Natural killer cell (primary cell): Measurements from ENCODE around the gene FABP1. TPM values are rescaled to one million over a fixed set of nuclear protein-coding genes. Genes with fewer than 3 reads are reported as not detected.

Experiments used
- ATAC-seq, 3 donors: fragments of 150-1000 bp in 2 of 3; fragments of 200-7000 bp in 1 of 3; cut with Tn5 transposase; 1 replicate in 1 of 3; 2 replicates in 2 of 3; pipeline ENCODE4 v1.10.0; 2021; ENCODE audit warnings: mild to moderate bottlenecking in 2 of 3, moderate library complexity in 2 of 3
- DNase-seq, 2 donors: peaks; one replicate each; pipeline versions ENCODE4 v3.0.0 to v3.0.0-alpha.2; 2013 to 2021; ENCODE audit warnings: mixed read lengths in 1 of 2
- H3K27ac ChIP-seq: one replicate; pipeline ENCODE4 v1.5.1; 2013; ENCODE audit warnings: mild to moderate bottlenecking, low read length
- H3K27me3 ChIP-seq: one replicate; pipeline ENCODE4 v1.6.1; 2013; ENCODE audit warnings: low read length; ENCODE audit not compliant: control insufficient read depth, insufficient read depth
- H3K36me3 ChIP-seq: one replicate; pipeline ENCODE4 v1.6.1; 2013; ENCODE audit warnings: low read length; ENCODE audit not compliant: control insufficient read depth, insufficient read depth
- H3K4me1 ChIP-seq: one replicate; pipeline ENCODE4 v1.6.1; 2013; ENCODE audit warnings: low read length; ENCODE audit not compliant: control insufficient read depth, insufficient read depth
- H3K4me3 ChIP-seq: one replicate; pipeline ENCODE4 v1.5.1; 2013; ENCODE audit warnings: low read length
- H3K9me3 ChIP-seq: one replicate; pipeline ENCODE4 v1.6.1; 2013; ENCODE audit warnings: low read length; ENCODE audit not compliant: control insufficient read depth, insufficient read depth
- H3K27ac Mint-ChIP-seq, 2 donors: one replicate each; pipeline ENCODE4 v1.8.0; 2022; ENCODE audit warnings: mild to moderate bottlenecking in 2 of 2, mixed read lengths in 2 of 2, moderate library complexity in 1 of 2
- H3K27me3 Mint-ChIP-seq, 2 donors: one replicate each; pipeline ENCODE4 v1.8.0; 2022; ENCODE audit warnings: low read depth in 2 of 2, mixed read lengths in 2 of 2
- H3K36me3 Mint-ChIP-seq: one replicate; pipeline ENCODE4 v1.8.0; 2022; ENCODE audit warnings: mixed read lengths
- H3K4me1 Mint-ChIP-seq, 2 donors: one replicate each; pipeline ENCODE4 v1.8.0; 2022; ENCODE audit warnings: mixed read lengths in 2 of 2
- H3K4me3 Mint-ChIP-seq: one replicate; pipeline ENCODE4 v1.8.0; 2022; ENCODE audit warnings: mild to moderate bottlenecking, moderate library complexity, mixed read lengths
- H3K9me3 Mint-ChIP-seq, 2 donors: one replicate each; pipeline ENCODE4 v1.8.0; 2022; ENCODE audit warnings: mixed read lengths in 2 of 2
- WGBS: methylation state at CpG from one replicate; pipeline ENCODE4 v1.1.7; 2013; ENCODE audit warnings: missing lambda C conversion rate; ENCODE audit not compliant: insufficient coverage; 5-methylcytosine and 5-hydroxymethylcytosine counted together
- intact Hi-C: fragments of 100-400 bp; cut with micrococcal nuclease; formaldehyde crosslinking; loops from one replicate; pipeline ENCODE4 v1.14.2; 2022
- total RNA-seq, 4 donors: library from RNA; stranded (reverse); fragments of 120-200 nt in 1 of 4; gene quantifications; one replicate each; pipeline versions ENCODE4 v1.2.3 to v1.2.4, GENCODE V29; 2013 to 2022
- TF ChIP-seq, protein P1 (sequence below): fragments of 200-600 bp; IDR thresholded peaks from one replicate; pipeline ENCODE4 v1.8.0; 2022; ENCODE audit warnings: antibody characterized with exemption

FABP1 gene
- not detected for total RNA-seq
- total RNA-seq (2013), result not detected

DNA sequence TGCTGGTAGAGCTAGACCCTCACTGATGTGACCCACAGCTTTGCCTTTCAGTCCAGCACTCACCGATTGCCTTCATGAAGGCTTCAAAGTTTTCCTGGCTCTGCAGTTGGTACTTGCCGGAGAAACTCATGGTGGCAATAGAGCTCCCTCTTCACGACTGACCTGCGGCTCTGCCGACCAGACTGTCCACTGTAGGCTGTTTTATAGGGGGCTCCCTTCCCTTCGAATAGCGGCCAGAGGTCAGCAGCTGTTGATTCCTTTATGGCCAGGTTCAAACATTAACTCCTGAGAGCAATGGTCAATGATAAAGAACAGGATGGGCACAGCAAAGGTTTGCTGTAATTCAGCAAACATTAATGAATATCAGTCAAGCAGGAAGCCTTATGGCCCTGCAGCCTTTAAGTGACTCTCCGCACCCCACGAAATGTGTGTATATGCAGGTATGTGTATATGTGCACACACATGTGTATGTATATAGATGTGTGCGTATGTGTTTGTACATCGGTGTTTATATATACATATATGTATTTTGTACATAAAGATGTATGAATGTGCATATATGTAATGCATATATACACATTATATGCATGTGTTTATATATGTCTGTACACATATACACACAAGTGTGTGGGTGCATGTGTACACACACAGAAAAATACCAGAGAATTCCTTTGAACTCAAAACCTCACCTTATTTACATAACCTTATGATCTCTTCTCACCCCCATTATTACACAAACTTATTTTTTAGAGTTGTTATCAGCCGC is at the start of gene FABP1:
Gene FABP1, minus strand, starts transcription at position 175 of the 766 bp plus-strand sequence. Its CDS starts 45 bp downstream, at position 130.
- Mint-ChIP-seq H3K9me3 (no peaks in the 10 kb centered on the region), H3K27ac (no peak within 1 kb of the TSS), H3K4me3 (no peak within 1 kb of the TSS), H3K27me3 (peaks cover 11 to 22% of the 10 kb centered on the region in 2 donors), H3K4me1 (no peaks in the 10 kb centered on the region), H3K36me3 (no peaks in the 10 kb centered on the region)
- Histone ChIP-seq H3K27me3 (no peaks in the 10 kb centered on the region), H3K4me3 (no peak within 1 kb of the TSS), H3K27ac (no peak within 1 kb of the TSS), H3K4me1 (no peaks in the 10 kb centered on the region), H3K36me3 (no peaks in the 10 kb centered on the region), H3K9me3 (no peaks in the 10 kb centered on the region)
- intact Hi-C loops, result no loop called here
- DNase-seq (no peak), ATAC-seq (no peak)
- 90% methylated on average over 11 of the region's 12 CpGs for WGBS
- TF ChIP-seq, protein P1, sequence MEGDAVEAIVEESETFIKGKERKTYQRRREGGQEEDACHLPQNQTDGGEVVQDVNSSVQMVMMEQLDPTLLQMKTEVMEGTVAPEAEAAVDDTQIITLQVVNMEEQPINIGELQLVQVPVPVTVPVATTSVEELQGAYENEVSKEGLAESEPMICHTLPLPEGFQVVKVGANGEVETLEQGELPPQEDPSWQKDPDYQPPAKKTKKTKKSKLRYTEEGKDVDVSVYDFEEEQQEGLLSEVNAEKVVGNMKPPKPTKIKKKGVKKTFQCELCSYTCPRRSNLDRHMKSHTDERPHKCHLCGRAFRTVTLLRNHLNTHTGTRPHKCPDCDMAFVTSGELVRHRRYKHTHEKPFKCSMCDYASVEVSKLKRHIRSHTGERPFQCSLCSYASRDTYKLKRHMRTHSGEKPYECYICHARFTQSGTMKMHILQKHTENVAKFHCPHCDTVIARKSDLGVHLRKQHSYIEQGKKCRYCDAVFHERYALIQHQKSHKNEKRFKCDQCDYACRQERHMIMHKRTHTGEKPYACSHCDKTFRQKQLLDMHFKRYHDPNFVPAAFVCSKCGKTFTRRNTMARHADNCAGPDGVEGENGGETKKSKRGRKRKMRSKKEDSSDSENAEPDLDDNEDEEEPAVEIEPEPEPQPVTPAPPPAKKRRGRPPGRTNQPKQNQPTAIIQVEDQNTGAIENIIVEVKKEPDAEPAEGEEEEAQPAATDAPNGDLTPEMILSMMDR, result no peak

DNA sequence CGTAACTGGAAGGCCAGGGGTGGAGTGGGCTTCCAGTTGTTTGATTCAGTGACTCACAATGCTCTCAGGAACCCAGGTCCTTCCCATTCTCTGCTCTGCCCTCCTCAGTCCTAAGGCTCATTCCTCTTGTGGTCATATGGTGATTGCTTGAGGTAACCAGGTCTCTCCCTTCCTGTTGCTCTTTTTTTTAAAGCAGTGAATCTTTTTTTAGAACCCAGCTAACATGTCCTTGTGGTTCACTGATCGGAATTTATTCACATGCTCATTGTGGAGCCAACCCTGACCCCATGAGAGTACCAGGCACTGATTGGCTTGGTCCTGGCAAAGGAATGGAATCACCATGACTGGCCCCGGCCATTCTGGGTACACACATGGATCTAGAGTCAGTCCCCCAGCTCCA is 49.7 kb upstream of the FABP1 start:
- intact Hi-C loops, result no loop called here
- Mint-ChIP-seq H3K27me3 (peaks cover 0 to 10% of the 10 kb centered on the region in 2 donors), H3K4me3 (no peak overlapping the region)

DNA sequence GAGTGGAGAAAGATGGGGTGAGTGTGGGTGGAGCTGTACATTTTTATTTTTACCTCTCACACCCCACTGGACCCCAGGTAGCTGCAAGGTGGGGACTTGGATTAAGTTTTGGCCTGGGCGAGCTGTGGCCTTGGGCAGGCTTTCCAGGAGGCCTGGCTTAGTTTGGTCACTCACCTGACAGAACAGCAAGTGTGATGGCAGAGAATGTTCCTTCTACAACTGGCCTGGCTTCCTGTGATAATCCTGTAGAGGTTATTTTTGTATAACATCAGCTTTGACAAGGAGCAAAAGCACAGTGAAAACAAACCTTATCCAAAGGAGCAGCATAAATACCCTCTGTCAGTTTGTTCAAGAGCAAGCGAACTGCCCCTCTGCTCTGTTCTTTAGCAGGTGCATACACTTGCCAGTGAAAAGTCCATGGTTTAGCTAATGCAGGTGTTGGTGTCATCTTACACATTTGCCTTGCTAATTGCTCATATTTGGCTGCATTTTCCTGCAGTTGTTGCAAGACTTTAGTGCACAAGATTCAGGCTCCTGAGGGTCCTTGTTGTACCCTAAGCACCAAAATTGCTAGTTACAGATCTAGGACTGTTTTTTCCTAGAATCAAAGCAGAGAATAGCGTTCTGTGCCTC is 48.6 kb upstream of the FABP1 start:
- H3K36me3 Mint-ChIP-seq, result no peaks in the 10 kb centered on the region

More for the DNA sequence above, 49.7 kb upstream of the FABP1 start:
- no peak overlapping the region for H3K4me3 ChIP-seq
- H3K27me3 ChIP-seq, result no peaks in the 10 kb centered on the region
- DNase-seq (no peak), ATAC-seq (no peak)
- TF ChIP-seq, protein P1, result no peak
- Mint-ChIP-seq H3K27ac (no peak overlapping the region), H3K9me3 (peaks cover 0 to 4% of the 10 kb centered on the region in 2 donors), H3K4me1 (peaks cover 7 to 10% of the 10 kb centered on the region in 2 donors), H3K36me3 (no peaks in the 10 kb centered on the region)
- H3K9me3 ChIP-seq, result no peaks in the 10 kb centered on the region
- H3K36me3 ChIP-seq, result no peaks in the 10 kb centered on the region
- H3K4me1 ChIP-seq, result no peaks in the 10 kb centered on the region
- 86% methylated on average over 2 of the region's 3 CpGs for WGBS
- no peak overlapping the region for H3K27ac ChIP-seq

More for the DNA sequence above, 48.6 kb upstream of the FABP1 start:
- Mint-ChIP-seq H3K4me1 (peaks cover 5 to 6% of the 10 kb centered on the region in 2 donors), H3K27me3 (peaks cover 3 to 10% of the 10 kb centered on the region in 2 donors), H3K4me3 (no peak overlapping the region), H3K9me3 (peaks cover 0 to 2% of the 10 kb centered on the region in 2 donors), H3K27ac (no peak overlapping the region)
- 56% methylated on average over 3 of the region's 3 CpGs for WGBS
- ATAC-seq (no peak), DNase-seq (no peak)
- no peaks in the 10 kb centered on the region for H3K4me1 ChIP-seq
- H3K36me3 ChIP-seq, result no peaks in the 10 kb centered on the region
- H3K9me3 ChIP-seq, result no peaks in the 10 kb centered on the region
- TF ChIP-seq, protein P1, result no peak
- no peak overlapping the region for H3K27ac ChIP-seq
- H3K4me3 ChIP-seq, result no peak overlapping the region
- intact Hi-C loops, result no loop called here
- H3K27me3 ChIP-seq, result no peaks in the 10 kb centered on the region
